Adipose tissue (tissue), 3 donors: ENCODE measurements around the gene FANCG. TPM values are rescaled to one million over a fixed set of nuclear protein-coding genes. Genes with fewer than 3 reads are reported as not detected.

Source experiments
- H3K27ac ChIP-seq: one replicate; pipeline ENCODE4 v1.5.1; 2013; ENCODE audit warnings: low read depth, low read length
- WGBS, 3 donors: extraction: QIAGEN DNeasy Blood & Tissue Kit; methylation state at CpG; one replicate each; pipeline ENCODE4 v1.1.7; 2013; 5-methylcytosine and 5-hydroxymethylcytosine counted together
- polyA plus RNA-seq, 3 donors: library from polyadenylated mRNA; stranded (reverse); fragments of 200-250 nt; gene quantifications; one replicate each; pipeline ENCODE4 v1.2.3, GENCODE V29; 2013
- donor health status: healthy with polysubstance abuse.
- donor health status: Bipolar disorder and iron deficiency.
- donor health status: healthy.

The FANCG gene
- 10 to 100 TPM in 1 of 3 donors, 1 to 10 TPM in 2; 5.6 to 12.0 (median 8.5) TPM for polyA plus RNA-seq

- 0% methylated on average over 66 to 67 of the region's 67 CpGs for WGBS, 3 donors
- no peak within 1 kb of the TSS for H3K27ac ChIP-seq
These were observed at the start of gene FANCG for GRCh38 chr9:35079426-35080341. Gene FANCG, minus strand, starts transcription at chr9:35079942. Its CDS starts 418 bp downstream, at chr9:35079524.

- H3K27ac ChIP-seq, result no peak overlapping the region
- 20 to 23% (median 22%) methylated on average over 30 of the region's 30 CpGs for WGBS, 3 donors
These were observed 37.3 kb upstream of the FANCG start for GRCh38 chr9:35116898-35117551.

GRCh38 chr9:35116539-35116897 lies 36.8 kb upstream of the FANCG start:
- WGBS, 3 donors, result 0% methylated on average over 12 of the region's 12 CpGs
- no peak overlapping the region for H3K27ac ChIP-seq

- H3K27ac ChIP-seq, result peak within 1 kb of the TSS; percentile 51
- 0 to 1% (median 0%) methylated on average over 49 to 54 of the region's 54 CpGs for WGBS, 3 donors
These were observed 36.2 kb upstream of the FANCG start, which contains the start of gene ATOSB for GRCh38 chr9:35115680-35116538. Gene ATOSB, minus strand, starts transcription at chr9:35115862. Its CDS starts 7,588 bp downstream, at chr9:35108274.

GRCh38 chr9:35114840-35115628 lies 35.3 kb upstream of the FANCG start:
- peak overlapping the region; percentile 51 for H3K27ac ChIP-seq
- 6 to 9% (median 7%) methylated on average over 12 of the region's 12 CpGs for WGBS, 3 donors

- H3K27ac ChIP-seq, result peak overlapping the region; percentile 51
- WGBS, 3 donors, result 1 to 21% (median 2%) methylated on average over 5 of the region's 5 CpGs
These were observed 34.5 kb upstream of the FANCG start for GRCh38 chr9:35114113-35114839.

- 65 to 78% (median 77%) methylated on average over 3 of the region's 3 CpGs for WGBS, 3 donors
- no peak overlapping the region for H3K27ac ChIP-seq
These were observed 32.7 kb upstream of the FANCG start for GRCh38 chr9:35112257-35113020.

- H3K27ac ChIP-seq, result peak overlapping the region; percentile 58
- WGBS, 3 donors, result 1 to 2% (median 1%) methylated on average over 48 to 57 of the region's 57 CpGs
These were observed 31.5 kb upstream of the FANCG start for GRCh38 chr9:35111001-35111933.

GRCh38 chr9:35110327-35110761 lies 30.6 kb upstream of the FANCG start:
- no peak overlapping the region for H3K27ac ChIP-seq
- WGBS, 3 donors, result 27 to 40% (median 32%) methylated on average over 3 of the region's 3 CpGs

GRCh38 chr9:35108946-35109575 lies 29.3 kb upstream of the FANCG start:
- WGBS, 3 donors, result 39 to 61% (median 50%) methylated on average over 7 to 8 of the region's 8 CpGs
- no peak overlapping the region for H3K27ac ChIP-seq

GRCh38 chr9:35108461-35108860 lies 28.7 kb upstream of the FANCG start:
- H3K27ac ChIP-seq, result no peak overlapping the region
- 92 to 96% (median 95%) methylated on average over 6 of the region's 6 CpGs for WGBS, 3 donors

- WGBS, 3 donors, result 77 to 80% (median 79%) methylated on average over 16 to 18 of the region's 18 CpGs
- H3K27ac ChIP-seq, result no peak overlapping the region
These were observed 27.9 kb upstream of the FANCG start for GRCh38 chr9:35107297-35108290.

GRCh38 chr9:35106343-35106730 lies 26.6 kb upstream of the FANCG start:
- WGBS, 3 donors, result 80 to 91% (median 86%) methylated on average over 7 of the region's 7 CpGs
- no peak overlapping the region for H3K27ac ChIP-seq
